Lung (tissue), 12 donors: ENCODE data around the gene CPNE1. TPM values are rescaled to one million over a fixed set of nuclear protein-coding genes. Genes with fewer than 3 reads are reported as not detected.

Source experiments
- ATAC-seq: fragments of 200-7000 bp; cut with Tn5 transposase; one replicate; pipeline ENCODE4 v1.9.1; 2020; ENCODE audit warnings: moderate number of reproducible peaks; ENCODE audit not compliant: insufficient read depth, low FRiP score
- DNase-seq, 3 donors: peaks; one replicate each; pipeline ENCODE4 v3.0.0-alpha.2; 2013 to 2017
- H3K27ac ChIP-seq, 2 donors: one replicate each; pipeline ENCODE4 v1.5.1; 2013; ENCODE audit warnings: mild to moderate bottlenecking in 2 of 2, moderate library complexity in 2 of 2, control low read depth in 1 of 2, inconsistent platforms in 1 of 2, low read depth in 1 of 2, low read length in 1 of 2
- H3K27me3 ChIP-seq, 3 donors: one replicate each; pipeline ENCODE4 v1.5.1; 2013; ENCODE audit warnings: low read length in 2 of 3; ENCODE audit not compliant: control insufficient read depth in 3 of 3, insufficient read depth in 3 of 3
- H3K36me3 ChIP-seq, 4 donors: one replicate each; pipeline ENCODE4 v1.5.1; 2013; ENCODE audit warnings: low read length in 4 of 4, mild to moderate bottlenecking in 1 of 4, moderate library complexity in 1 of 4; ENCODE audit not compliant: control insufficient read depth in 4 of 4, insufficient read depth in 4 of 4
- H3K4me1 ChIP-seq, 5 donors: one replicate each; pipeline ENCODE4 v1.5.1; 2013; ENCODE audit warnings: low read length in 5 of 5, mild to moderate bottlenecking in 2 of 5, moderate library complexity in 1 of 5; ENCODE audit not compliant: control insufficient read depth in 5 of 5, insufficient read depth in 5 of 5
- H3K4me3 ChIP-seq: one replicate; pipeline ENCODE4 v1.5.1; 2013; ENCODE audit warnings: mild to moderate bottlenecking, control low read depth, moderate library complexity
- H3K9ac ChIP-seq, 2 donors: one replicate each; pipeline ENCODE4 v1.5.1; 2013; ENCODE audit warnings: low read length in 2 of 2, control low read depth in 1 of 2; ENCODE audit not compliant: insufficient read depth in 1 of 2
- H3K9me3 ChIP-seq, 4 donors: one replicate each; pipeline ENCODE4 v1.5.1; 2013; ENCODE audit warnings: low read length in 3 of 4, mild to moderate bottlenecking in 1 of 4, moderate library complexity in 1 of 4; ENCODE audit not compliant: control insufficient read depth in 4 of 4, insufficient read depth in 3 of 4
- WGBS, 2 donors: extraction: QIAGEN DNeasy Blood & Tissue Kit; methylation state at CpG; one replicate each; pipeline ENCODE4 v1.1.7; 2013; 5-methylcytosine and 5-hydroxymethylcytosine counted together
- polyA plus RNA-seq, 2 donors: library from polyadenylated mRNA; stranded (reverse); fragments of 200-250 nt; gene quantifications; one replicate each; pipeline ENCODE4 v1.2.1, GENCODE V29; 2013
- total RNA-seq, 2 donors: library from RNA; depleted of rRNA in 1 of 2; stranded (reverse); fragments of >200 nt in 1 of 2; gene quantifications; one replicate each; pipeline ENCODE4 v1.2.1, GENCODE V29; 2014 to 2021
- TF ChIP-seq, protein P1 (sequence below): IDR thresholded peaks from 2 replicates; pipeline ENCODE4 v1.5.1; 2012; ENCODE audit warnings: mild to moderate bottlenecking; ENCODE audit errors: control extremely low read depth, extremely low read depth
- donor health status: control.
- donor health status: control.
- donor health status: Bipolar disorder and iron deficiency.
- donor health status: healthy.
- donor health status: DM: yes; HTN: yes; CAD: no.

Gene CPNE1
- total and polyA plus RNA-seq, 4 donors: 91.9 to 180 (median 140) TPM

DNA sequence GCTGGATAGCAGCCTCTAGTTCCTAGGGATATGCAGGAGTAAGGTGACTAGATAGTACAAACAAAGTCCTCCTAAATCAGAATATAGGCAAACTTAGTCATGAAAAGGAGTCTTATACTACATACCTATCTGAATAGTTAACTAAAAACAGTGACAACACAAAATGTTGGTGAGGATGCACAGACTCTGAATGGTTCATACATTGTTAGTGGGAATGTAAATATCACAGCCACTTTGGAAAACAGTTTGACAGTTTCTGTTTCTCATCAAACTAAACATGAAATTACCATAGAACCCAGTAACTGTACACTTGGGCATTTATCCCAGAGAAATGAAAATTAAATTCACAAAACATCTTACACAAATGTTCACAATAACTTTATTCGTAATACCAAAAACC, 17.3 kb upstream of the CPNE1 start:
- H3K4me1 ChIP-seq: no peaks in the 10 kb centered on the region
- H3K4me3 ChIP-seq: no peak overlapping the region
- 95 to 100% methylated on average over 1 of the region's 1 CpG for WGBS, 2 donors
- H3K9ac ChIP-seq: no peak overlapping the region
- no peak for ATAC-seq
- TF ChIP-seq, protein P1, sequence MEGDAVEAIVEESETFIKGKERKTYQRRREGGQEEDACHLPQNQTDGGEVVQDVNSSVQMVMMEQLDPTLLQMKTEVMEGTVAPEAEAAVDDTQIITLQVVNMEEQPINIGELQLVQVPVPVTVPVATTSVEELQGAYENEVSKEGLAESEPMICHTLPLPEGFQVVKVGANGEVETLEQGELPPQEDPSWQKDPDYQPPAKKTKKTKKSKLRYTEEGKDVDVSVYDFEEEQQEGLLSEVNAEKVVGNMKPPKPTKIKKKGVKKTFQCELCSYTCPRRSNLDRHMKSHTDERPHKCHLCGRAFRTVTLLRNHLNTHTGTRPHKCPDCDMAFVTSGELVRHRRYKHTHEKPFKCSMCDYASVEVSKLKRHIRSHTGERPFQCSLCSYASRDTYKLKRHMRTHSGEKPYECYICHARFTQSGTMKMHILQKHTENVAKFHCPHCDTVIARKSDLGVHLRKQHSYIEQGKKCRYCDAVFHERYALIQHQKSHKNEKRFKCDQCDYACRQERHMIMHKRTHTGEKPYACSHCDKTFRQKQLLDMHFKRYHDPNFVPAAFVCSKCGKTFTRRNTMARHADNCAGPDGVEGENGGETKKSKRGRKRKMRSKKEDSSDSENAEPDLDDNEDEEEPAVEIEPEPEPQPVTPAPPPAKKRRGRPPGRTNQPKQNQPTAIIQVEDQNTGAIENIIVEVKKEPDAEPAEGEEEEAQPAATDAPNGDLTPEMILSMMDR: no peak
- H3K36me3 ChIP-seq: peaks cover 0 to 13% (median 5%) of the 10 kb centered on the region in 4 donors
- no peaks in the 10 kb centered on the region for H3K27me3 ChIP-seq
- DNase-seq: no peak
- H3K27ac ChIP-seq: no peak overlapping the region
- H3K9me3 ChIP-seq: no peaks in the 10 kb centered on the region

DNA sequence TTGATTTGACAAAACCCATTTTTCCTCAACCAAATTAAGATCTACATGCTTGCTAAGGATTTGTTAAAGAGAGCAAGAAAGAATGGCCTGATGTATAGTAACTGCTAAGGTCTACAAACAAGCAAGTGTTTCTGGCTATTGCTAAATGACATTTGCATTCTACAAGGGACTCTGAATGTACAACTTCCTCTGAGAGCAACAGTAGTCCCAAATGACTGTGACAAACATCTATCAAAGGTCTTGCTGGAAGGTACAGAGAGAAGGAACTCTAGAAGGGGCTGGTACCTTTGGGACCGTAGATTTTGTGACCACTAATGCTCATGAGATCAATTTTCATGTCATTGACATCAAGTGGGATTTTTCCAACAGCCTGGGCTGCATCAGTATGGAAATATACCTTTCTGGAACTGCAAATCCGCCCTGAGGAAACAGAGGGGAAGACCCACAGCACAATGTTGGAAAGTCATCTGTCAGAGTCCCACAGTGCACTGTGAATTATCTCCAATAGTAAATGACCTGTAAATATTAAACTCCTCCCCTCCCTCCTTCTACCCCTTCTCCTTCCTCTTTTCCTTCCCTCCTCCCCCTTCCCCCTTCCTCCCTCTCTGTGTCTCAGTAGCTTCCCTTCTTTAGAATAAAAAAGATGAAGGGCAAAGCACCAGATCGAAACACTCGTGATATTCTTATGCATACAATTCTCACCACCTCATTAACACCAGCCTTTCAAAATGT, 15.9 kb upstream of the CPNE1 start:
- WGBS, 2 donors: 49 to 76% methylated on average over 4 of the region's 4 CpGs
- ATAC-seq (no peak), DNase-seq (no peak)
- Histone ChIP-seq H3K9me3 (no peaks in the 10 kb centered on the region), H3K27me3 (no peaks in the 10 kb centered on the region), H3K9ac (no peak overlapping the region), H3K27ac (no peak overlapping the region), H3K4me3 (no peak overlapping the region), H3K36me3 (peaks cover 0 to 13% (median 5%) of the 10 kb centered on the region in 4 donors), H3K4me1 (no peaks in the 10 kb centered on the region)
- TF ChIP-seq, protein P1: no peak

DNA sequence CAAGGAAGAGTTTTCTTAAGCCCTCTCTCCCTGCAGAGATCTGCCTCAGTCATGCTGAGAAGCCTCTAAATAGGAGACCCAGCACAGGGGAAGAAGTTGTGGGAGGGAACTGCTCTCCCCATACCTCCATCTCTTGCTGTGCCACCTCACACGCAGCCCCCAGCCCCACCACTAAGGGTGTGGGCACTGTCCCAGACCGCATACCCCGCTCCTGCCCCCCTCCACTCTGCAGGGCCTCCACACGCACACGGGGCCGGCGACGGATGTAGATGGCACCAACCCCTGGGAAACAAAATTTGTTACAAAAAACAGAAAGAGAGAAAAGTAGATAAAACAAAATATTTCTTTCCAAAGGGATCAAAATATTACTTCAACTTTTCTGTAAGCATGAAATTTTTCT, 10.2 kb upstream of the CPNE1 start:
- ATAC-seq: no peak
- no peak overlapping the region for H3K27ac ChIP-seq
- H3K36me3 ChIP-seq: peaks cover 13 to 28% (median 25%) of the 10 kb centered on the region in 4 donors
- 95 to 97% methylated on average over 8 of the region's 8 CpGs for WGBS, 2 donors
- H3K4me1 ChIP-seq: no peaks in the 10 kb centered on the region
- no peak overlapping the region for H3K9ac ChIP-seq
- no peak for DNase-seq
- H3K27me3 ChIP-seq: no peaks in the 10 kb centered on the region
- TF ChIP-seq, protein P1: no peak
- H3K9me3 ChIP-seq: no peaks in the 10 kb centered on the region
- no peak overlapping the region for H3K4me3 ChIP-seq
